Measurements from ENCODE around the gene SLC4A3.

Gene SLC4A3

DNA sequence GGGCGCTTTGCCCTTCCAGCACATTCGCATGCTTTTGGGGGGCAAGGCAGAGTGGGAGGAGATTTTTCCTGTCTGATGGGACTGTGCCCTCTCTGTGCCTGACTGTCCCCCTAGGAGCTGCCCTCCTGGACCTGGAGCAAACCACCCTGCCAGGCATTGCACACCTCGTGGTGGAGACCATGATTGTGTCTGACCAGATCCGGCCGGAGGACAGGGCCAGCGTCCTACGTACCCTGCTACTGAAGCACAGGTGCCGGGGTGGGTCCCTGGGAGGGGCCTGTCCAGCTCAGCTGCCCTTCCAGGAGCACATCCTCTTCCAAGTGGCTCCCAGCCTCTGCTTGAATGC lies 5.3 kb downstream of the SLC4A3 start:
- DNase-seq: no peak

DNA sequence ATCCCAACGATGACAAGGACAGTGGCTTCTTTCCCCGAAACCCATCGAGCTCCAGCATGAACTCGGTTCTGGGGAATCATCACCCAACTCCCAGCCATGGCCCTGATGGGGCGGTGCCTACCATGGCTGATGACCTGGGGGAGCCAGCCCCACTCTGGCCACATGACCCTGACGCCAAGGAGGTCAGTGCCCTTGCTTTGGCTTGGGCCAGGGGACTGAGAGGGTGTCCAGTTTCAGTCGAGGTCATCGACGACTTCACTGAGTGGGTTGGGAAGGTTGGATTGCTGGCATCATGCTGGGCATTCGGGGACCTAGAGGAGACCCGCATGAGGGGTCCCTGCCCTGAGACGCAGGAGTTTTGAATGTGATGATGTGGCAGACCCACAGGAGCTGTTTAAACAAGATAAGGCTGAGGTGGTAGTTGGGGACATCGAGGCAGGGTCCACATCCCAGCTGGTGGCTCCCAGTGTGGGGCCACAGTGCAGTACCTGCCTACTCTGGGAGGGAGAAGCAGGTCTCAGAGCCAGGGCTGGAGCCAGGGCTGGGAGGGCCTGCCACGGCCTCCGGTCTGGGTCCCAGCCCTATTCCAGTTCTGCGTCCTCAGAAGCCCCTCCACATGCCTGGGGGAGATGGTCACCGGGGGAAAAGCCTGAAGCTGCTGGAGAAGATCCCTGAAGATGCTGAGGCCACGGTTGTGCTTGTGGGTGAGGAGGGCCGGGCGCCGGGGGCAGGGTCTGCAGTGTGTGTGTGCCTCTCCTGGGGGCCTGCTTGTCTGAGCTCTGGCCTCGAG lies 6.0 kb downstream of the SLC4A3 start:
- no peak for DNase-seq

DNA sequence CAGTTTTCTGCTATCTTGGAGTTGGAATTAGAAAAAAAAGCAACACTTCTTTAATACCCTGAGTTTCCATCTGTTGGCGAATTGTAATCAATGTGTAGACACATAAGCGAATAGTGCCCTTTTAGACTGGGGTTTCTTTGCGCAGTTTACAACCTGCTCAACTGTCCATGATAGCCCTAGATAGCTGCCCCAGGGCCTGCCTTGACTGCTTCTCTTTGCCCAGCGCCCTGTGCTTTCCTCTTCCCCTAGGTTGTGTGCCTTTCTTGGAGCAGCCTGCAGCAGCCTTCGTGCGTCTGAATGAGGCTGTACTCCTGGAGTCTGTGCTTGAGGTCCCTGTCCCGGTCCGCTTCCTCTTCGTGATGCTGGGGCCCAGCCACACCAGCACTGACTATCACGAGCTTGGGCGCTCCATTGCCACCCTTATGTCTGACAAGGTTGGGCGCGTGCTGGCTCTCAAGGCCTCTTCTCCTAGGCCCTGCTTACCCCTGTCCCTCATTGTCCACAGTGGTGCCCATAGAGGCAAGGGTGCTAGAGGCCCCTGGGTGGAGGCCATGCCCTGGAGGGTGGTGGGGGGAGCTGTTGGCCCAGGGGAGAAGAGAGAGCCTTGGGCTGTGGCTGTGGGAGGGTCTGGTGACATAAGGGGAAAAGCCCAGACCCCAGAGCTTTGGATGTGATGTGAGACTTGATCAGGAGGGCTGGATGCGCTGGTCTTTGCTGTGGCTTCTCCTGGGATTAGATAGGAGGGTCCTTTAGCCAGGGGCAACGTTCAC lies 6.9 kb downstream of the SLC4A3 start:
- DNase-seq: no peak

DNA sequence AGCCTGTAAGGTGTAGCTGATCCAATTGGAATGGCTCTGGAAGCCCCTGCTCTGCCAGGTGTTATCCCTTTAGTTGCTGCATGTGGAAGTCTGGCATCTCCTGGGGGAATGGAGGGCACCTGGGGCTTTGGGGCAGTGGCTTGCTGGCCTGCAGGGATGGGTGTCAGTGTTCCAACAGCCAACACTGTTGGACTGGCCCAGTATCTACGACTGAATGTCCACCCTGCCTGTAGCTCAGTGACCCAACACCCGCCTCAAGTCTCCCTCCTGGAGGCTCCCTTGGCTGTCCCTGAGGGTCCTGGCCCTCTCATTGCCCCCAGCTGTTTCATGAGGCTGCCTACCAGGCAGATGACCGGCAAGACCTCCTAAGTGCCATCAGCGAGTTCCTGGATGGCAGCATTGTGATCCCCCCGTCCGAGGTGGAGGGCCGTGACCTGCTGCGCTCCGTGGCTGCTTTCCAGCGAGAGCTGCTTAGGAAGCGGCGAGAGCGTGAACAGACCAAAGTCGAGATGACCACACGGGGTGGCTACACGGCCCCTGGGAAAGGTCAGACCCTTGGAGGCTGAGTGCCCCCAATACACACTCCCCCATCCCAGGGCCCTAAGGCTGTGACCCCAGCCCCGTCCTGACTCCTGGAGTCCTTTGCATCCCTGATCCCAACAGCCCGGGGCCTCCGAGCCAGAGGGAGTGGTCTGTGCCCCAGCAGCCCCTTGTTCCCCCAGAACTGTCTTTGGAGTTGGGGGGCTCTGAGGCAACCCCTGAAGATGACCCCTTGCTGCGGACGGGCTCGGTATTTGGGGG lies 7.7 kb downstream of the SLC4A3 start:
- DNase-seq: no peak

DNA sequence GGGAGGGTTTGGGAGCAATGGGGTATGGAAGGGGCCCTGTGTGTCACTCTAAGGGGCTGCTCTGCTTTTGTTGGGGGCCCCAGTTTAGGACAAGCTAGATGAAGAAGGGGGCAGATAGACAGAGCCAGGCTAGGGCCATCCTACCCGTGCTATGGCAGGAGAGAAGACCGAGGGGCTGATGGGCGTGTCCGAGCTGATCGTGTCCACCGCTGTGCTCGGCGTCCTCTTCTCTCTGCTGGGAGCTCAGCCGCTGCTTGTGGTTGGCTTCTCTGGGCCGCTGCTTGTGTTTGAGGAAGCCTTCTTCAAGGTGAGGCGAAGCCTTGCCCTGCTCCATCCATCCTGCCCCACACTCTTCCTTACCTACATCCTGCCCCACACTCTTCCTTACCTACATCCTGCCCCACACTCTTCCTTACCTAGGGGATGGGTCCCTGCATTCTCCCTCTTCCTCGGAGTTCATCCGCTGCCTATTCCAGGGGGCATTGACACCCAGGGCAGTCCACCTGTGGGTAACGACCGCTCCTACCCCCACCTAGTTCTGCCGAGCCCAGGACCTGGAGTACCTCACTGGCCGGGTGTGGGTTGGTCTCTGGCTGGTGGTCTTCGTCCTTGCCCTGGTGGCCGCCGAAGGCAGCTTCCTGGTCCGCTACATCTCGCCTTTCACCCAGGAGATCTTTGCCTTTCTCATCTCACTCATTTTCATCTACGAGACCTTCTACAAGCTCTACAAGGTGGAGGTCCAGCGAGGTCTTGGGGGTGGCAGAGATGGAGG lies 8.9 kb downstream of the SLC4A3 start:
- DNase-seq: no peak

DNA sequence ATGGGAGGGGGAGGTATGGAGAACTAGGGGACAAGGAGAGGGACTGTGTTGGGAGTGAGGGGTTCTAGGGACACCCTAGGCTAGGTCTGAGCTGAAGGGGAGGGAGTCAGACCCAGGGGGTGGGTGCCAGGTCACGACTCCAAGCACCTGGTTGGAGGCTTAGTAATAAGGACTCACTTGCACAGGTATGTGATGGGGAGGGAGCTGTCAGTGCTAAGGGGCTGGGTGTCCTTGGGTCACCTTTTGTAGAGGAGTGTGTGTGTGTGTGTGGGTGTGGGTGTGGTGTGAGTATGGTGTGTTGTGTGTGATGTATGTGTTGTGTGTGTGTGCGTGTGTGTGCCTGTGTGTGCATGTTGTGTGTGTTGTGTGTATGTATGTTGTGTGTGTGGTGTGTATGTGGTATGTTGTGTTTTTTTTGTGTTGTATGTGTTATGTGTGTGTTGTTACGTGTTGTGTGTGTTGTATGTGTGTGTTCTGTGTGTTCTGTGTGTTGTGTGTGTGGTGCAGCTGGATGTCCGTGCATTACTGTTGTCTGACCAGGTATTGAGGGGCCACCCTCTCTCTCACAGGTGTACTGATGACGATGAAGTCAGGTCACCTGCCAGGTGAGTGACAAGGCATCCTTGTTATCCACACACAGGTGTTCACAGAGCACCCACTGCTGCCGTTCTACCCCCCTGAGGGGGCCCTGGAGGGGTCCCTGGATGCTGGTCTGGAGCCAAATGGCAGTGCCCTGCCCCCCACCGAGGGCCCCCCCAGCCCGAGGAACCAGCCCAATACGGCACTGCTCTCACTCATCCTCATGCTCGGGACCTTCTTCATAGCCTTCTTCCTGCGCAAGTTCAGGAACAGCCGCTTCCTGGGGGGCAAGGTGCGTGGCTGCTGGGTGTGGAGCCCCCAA lies 9.8 kb downstream of the SLC4A3 start:
- DNase-seq: no peak

DNA sequence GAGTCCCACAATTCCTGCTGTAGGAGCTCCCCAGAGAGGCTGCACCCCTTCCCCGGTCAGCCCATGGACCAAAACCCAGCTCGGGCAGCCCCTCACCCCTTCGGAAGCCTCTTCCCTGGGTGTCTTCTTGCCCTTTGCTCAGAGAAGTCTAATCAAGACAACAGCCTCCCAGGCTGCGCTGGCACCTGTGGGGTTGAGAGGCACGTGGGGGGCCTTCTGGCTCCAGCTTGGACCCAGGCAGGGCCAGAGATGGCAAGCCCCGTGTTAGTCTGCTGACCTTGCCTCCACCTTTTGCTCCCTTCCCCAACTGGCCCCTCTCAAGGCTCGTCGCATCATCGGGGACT lies 10.4 kb downstream of the SLC4A3 start:
- DNase-seq: no peak

DNA sequence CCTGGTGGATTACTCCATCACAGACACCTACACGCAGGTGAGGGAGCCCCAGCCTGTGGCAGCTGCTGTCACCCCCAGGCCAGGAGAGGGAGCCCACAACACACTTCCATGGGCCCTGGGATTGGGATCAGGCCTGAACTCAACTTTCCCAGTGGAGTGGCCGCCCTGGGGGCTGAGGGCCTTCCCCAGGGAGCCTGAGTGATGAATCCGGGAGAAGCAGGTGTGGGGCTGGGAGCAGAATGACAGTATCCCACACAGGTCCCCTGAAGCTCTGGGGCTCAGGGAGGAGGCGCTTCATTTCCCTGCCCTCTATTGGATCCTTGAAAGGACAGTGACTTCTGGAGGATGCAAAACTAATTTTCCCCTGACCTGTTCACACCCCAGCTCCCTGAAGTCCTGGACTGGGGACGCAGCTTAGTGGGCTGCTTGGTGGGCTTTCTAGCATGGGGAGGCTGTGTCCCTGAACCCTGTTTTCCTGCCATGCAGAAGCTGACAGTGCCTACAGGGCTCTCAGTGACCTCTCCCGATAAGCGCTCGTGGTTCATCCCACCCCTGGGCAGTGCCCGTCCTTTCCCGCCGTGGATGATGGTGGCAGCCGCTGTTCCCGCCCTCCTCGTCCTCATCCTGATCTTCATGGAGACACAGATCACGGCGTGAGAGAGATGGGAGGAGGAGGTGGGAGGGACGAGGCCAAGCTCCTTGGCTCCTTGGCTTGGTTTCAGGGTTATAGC lies 11.0 kb downstream of the SLC4A3 start:
- DNase-seq: no peak

DNA sequence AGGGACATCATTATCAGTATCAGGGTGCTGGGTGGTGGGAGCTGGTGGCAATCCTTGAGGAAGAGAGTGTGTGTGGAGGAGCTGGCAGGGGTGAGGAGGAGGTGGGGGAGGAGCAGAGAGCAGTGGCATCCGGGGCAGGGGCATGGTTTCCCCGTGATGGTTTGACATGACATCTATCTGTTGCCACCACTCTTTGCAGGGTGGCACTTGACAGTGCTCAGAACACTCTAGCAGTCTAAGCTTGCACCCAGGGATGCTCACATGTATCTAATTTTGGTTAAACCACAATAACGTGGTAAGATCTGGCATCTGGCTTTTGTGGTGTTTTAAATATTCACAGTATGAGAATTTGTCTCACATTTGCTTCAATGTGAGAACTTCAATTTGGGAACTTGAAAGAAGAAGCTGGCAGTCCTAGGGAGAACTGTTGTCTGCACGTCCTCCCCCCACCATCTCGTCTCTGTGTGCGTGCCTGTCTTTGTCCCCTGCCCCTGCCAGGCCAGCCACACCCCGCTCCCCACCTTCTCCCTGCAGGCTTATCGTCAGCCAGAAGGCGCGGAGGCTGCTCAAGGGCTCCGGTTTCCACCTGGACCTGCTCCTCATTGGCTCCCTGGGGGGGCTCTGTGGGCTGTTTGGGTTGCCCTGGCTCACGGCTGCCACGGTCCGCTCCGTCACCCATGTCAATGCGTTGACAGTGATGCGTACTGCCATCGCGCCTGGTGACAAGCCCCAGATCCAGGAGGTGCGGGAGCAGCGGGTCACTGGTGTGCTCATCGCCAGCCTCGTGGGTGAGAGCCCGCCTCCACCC lies 11.7 kb downstream of the SLC4A3 start:
- DNase-seq: no peak

DNA sequence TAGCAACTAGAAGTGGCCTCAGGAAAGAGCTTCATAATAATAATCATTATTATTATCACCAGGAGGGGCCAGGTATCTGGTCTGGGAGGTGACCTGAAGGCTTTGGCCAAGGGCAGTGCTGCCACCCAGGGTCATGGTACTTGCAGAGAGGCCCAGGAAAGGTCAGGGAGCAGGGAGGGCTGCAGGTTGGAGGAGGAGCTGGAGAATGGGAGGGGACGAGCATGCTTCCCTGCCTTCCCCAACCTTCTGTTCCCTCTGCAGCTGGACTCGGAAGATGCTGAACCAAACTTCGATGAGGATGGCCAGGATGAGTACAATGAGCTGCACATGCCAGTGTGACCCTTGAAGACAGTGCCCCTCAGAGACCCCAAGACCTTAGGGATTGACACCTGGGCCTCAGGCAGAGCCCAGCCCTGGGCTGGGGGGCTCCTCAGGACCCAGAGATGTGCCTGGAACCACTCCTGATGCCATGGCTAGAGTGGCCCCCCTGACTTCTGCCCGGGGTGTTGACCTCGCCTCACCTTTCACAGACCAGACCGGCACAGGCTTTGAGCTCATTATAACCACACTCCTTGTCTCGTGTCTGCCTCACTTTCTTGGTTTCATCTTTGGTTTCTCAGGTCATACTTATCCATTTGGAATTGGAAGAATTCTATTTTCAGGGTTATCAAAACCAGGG lies 14.1 kb downstream of the SLC4A3 start:
- DNase-seq: no peak

DNA sequence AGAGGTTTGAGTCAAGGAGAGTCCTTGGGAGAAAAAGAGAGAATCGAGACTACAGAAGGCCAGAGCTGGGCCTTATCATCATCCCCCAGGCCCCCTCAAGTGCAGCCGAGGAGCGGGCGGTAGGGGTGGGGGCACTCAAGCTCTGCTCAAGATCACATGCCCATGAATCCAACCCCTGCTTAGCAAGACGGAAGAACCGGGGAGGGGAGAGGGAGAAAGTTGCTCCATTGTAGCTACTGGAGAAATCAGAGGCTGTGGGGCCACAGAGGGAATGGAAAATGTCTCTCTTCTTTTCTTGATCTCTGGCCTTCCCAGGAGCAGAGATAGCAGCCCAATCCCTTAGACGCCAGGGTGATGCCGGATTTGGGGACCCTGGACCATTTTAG lies 14.6 kb downstream of the SLC4A3 start:
- no peak for DNase-seq

DNA sequence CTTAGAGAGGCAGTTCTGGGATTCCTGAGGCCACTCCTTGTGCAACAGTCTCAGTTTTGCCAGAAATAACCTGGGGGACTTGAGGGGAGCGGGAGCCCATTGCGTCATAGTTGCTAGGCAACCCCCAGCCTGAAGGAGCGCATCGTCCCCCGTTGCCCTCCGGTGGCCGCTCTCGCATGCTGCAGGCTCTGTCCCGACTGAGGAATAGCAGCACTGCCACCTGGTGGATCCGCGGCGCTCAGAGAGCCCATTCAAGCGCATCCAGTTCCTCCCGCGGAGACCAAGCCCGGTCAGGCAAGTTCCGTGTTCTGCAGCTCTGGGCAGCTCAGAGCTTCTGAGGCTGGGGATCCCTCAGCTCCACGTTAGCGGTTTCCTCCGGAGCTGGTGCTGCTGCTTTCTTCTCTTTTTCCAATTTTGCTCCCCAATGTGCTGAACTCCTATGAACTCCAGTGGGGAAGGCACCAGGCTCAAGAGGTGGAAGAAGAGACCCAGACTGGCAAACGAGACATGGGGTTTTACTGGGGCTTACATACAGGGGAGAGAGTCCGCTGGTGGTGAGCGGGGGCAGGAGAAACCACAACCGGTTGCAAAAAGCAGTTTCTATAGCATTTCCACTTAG lies 15.1 kb downstream of the SLC4A3 start:
- peak; percentile 70 for DNase-seq

DNA sequence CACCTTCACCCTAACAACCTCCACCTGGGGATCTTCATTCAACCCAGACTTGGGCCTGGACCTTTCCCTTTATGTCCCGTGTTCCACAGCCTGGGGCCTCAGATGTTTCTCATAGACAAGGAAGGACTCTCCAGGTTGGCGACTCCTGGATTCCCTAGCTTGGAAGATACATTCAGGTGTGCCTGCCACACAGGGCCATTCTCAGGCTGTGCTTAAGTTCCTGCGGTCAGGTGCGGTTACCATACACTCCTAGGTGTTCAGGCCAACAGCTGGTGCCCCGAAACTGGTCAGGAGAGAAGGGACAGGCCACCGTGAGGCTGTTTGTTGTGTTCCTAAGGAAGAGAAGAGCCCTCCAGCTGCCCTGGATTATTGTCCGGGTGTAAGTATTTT lies 15.6 kb downstream of the SLC4A3 start:
- DNase-seq: no peak

DNA sequence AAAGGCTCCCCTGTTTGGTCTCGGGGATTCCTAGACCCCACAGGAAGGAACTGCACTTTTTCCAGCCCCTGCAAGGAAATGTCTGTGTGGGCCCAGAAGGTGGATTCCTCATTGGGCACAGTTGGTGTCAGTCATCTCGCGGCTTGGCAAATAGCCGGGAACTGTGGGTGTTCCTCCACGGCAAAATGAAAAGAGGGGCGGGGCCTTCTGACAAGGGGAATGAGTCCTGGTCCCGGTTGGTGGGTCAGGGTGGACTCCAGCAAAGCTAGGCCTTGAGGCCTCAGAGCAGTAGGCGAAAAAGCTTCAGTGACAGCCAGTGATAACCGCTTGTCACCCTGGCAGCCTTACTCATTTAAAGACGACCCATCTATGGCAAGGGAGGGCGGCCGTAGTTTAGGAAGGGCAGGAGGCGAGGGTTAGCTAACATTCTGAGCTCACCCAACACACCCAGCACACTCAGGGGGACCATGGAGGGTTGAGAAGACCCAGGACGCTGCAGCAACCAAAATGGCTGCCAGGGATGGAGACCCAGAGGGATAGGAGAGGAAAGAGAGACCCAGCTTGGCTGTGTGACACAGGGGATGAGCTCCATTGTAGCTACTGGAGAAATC lies 16.5 kb downstream of the SLC4A3 start:
- DNase-seq: no peak

DNA sequence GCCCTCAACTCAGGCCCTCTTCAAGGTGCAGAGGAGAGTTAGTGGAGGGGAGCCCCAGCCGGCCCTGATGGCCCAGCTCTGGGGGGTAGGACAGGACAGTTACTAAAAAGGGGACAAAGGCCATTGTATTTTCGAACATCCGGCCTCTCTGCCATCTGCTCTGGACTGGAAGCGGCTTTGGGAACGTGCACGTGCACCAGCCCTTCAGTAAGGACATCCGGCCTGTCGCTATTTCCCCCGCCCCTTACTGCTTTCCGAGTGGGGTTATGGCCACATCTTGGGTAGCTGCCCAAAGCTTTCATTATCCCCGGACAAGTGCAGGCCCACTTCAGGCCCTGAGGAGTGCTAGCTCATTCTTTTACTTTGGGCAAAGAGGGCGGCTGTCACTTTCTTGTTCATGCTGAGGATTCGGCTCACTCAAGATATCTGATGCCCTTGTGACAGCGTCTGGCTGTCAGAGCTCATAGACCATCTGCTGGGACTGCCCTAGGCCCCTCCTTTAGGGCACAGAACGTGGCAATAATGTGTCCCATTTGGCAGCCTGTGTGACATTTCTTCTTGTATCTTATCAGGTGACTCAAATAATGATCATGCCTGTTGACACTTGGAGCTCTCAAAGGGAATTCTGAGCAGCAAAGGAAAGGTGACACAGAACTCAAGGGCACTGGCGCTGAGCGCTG lies 17.5 kb downstream of the SLC4A3 start:
- DNase-seq: no peak

DNA sequence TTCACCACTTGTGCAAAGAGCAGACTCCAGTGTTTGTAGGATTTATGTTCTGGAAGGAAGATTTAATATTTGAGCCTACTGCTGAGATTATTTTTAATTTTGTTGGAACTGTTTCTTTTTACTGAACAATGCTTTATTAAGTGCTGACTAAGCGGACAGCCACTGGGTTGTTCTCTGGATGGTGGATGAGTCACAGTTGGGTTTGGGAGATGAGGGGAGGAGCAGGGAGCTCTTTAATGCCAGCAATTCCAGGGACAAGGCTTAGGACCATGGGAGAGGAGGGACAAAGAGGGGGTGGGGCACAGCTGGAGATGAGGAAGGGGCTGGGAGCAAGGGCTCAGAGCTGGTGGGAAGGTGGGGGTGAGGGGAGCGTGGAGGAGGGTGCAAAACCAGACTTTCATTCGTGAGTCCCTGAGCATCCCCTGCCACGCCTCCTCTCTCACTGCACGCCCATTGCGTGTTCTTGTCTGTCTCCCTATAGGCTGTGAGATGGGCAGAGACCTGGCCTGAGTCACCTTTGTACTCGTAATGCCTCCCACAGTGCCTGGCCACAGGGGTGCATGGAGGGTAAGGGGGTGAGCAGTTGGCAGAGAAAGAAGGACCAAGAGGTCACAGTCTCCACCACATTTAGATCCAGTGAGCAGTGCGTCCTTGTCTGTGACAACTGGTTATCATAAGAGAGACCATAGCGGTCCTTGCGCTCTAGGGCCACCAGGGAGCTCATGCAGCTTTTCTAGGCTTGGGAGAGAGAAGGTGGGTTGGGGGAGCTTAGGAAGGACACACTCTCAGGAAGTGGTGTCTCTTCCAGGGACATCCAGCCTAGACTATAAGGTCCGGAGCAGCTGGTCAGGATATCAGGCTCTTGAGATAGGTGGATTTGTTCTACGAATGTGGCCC lies 18.4 kb downstream of the SLC4A3 start:
- DNase-seq: no peak

DNA sequence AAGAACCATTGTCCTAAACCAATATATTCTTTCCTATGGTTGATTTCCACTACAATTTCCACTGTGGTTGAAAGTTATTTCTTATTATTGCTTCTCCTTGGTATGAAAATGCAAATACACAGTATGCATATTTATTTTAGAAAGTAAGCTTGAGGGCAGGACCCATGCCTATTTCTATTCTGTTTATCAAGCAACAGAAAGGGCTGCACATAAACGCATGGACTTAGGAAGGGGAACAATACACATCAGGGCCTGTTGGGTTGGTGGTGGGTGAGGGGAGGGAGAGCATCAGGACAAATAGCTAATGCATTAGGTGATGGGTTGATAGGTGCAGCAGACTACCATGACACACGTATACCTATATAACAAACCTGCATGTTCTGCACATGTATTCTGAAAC lies 20.7 kb downstream of the SLC4A3 start:
- no peak for DNase-seq
